ENCODE data around the gene SNX18.
"Not testable (repeated sequence)": the region's sequence is repeated elsewhere in the genome, so short reads cannot be mapped to it uniquely, and the experiment has no call there.

Gene SNX18

GRCh38 chr5:54471398-54471797 is 46.2 kb upstream of the SNX18 start:
- Histone ChIP-seq H3K36me3 (ENCODE audit: control insufficient read depth, insufficient read depth, low read length) (no peaks in the 10 kb centered on the region), H3K4me3 (ENCODE audit: low read depth, low read length) (no peak overlapping the region), H3K4me1 (no peaks in the 10 kb centered on the region), H2AFZ (no peak overlapping the region), H3K79me2 (no peaks in the 10 kb centered on the region), H3K4me2 (ENCODE audit: low read length) (no peak overlapping the region), H3K9ac (no peak overlapping the region), H3K27ac (no peak overlapping the region), H3K9me3 (ENCODE audit: control insufficient read depth, low read length) (no peaks in the 10 kb centered on the region), H3K27me3 (ENCODE audit: control insufficient read depth, insufficient read depth, low read length) (no peaks in the 10 kb centered on the region)
- TF ChIP-seq CTCF (IDR thresholded peaks at IDR 0.05) = no peak

GRCh38 chr5:54476682-54477081 is 40.9 kb upstream of the SNX18 start:
- Histone ChIP-seq H3K79me2 (no peaks in the 10 kb centered on the region), H3K9ac (no peak overlapping the region), H3K27me3 (ENCODE audit: control insufficient read depth, insufficient read depth, low read length) (no peaks in the 10 kb centered on the region), H3K4me1 (no peaks in the 10 kb centered on the region), H3K27ac (no peak overlapping the region), H3K36me3 (ENCODE audit: control insufficient read depth, insufficient read depth, low read length) (no peaks in the 10 kb centered on the region), H2AFZ (no peak overlapping the region), H3K4me2 (ENCODE audit: low read length) (no peak overlapping the region), H3K4me3 (ENCODE audit: low read depth, low read length) (no peak overlapping the region), H3K9me3 (ENCODE audit: control insufficient read depth, low read length) (no peaks in the 10 kb centered on the region)
- no peak for TF ChIP-seq CTCF (IDR thresholded peaks at IDR 0.05)

GRCh38 chr5:54477941-54478478 is 39.5 kb upstream of the SNX18 start:
- H3K79me2 ChIP-seq = no peaks in the 10 kb centered on the region
- no peaks in the 10 kb centered on the region for H3K27me3 ChIP-seq (ENCODE audit: control insufficient read depth, insufficient read depth, low read length)
- H3K4me3 ChIP-seq (ENCODE audit: low read depth, low read length) = no peak overlapping the region
- no peak overlapping the region for H3K9ac ChIP-seq
- no peaks in the 10 kb centered on the region for H3K9me3 ChIP-seq (ENCODE audit: control insufficient read depth, low read length)
- H3K4me2 ChIP-seq (ENCODE audit: low read length) = no peak overlapping the region
- no peak for TF ChIP-seq CTCF (IDR thresholded peaks at IDR 0.05)
- no peak overlapping the region for H2AFZ ChIP-seq
- H3K36me3 ChIP-seq (ENCODE audit: control insufficient read depth, insufficient read depth, low read length) = no peaks in the 10 kb centered on the region
- H3K27ac ChIP-seq = no peak overlapping the region
- H3K4me1 ChIP-seq = no peaks in the 10 kb centered on the region

GRCh38 chr5:54480296-54480695 is 37.3 kb upstream of the SNX18 start:
- no peak for TF ChIP-seq CTCF (IDR thresholded peaks at IDR 0.05)
- Histone ChIP-seq H3K4me3 (ENCODE audit: low read depth, low read length) (no peak overlapping the region), H3K9me3 (ENCODE audit: control insufficient read depth, low read length) (no peaks in the 10 kb centered on the region), H3K4me1 (no peaks in the 10 kb centered on the region), H3K36me3 (ENCODE audit: control insufficient read depth, insufficient read depth, low read length) (no peaks in the 10 kb centered on the region), H3K4me2 (ENCODE audit: low read length) (no peak overlapping the region), H3K27me3 (ENCODE audit: control insufficient read depth, insufficient read depth, low read length) (no peaks in the 10 kb centered on the region), H3K79me2 (no peaks in the 10 kb centered on the region), H3K27ac (no peak overlapping the region), H3K9ac (no peak overlapping the region), H2AFZ (no peak overlapping the region)

GRCh38 chr5:54484219-54484894 is 33.2 kb upstream of the SNX18 start:
- Histone ChIP-seq H3K27me3 (ENCODE audit: control insufficient read depth, insufficient read depth, low read length) (no peaks in the 10 kb centered on the region), H3K4me2 (ENCODE audit: low read length) (no peak overlapping the region), H3K36me3 (ENCODE audit: control insufficient read depth, insufficient read depth, low read length) (no peaks in the 10 kb centered on the region), H3K4me3 (ENCODE audit: low read depth, low read length) (no peak overlapping the region), H3K27ac (no peak overlapping the region), H2AFZ (no peak overlapping the region), H3K4me1 (no peaks in the 10 kb centered on the region), H3K79me2 (no peaks in the 10 kb centered on the region), H3K9me3 (ENCODE audit: control insufficient read depth, low read length) (no peaks in the 10 kb centered on the region), H3K9ac (no peak overlapping the region)
- no peak for TF ChIP-seq CTCF (IDR thresholded peaks at IDR 0.05)

- H3K27ac ChIP-seq; H3K4me2 ChIP-seq (ENCODE audit: low read length); H2AFZ ChIP-seq; H3K27me3 ChIP-seq (ENCODE audit: control insufficient read depth, insufficient read depth, low read length); H3K36me3 ChIP-seq (ENCODE audit: control insufficient read depth, insufficient read depth, low read length); H3K9me3 ChIP-seq (ENCODE audit: control insufficient read depth, low read length); H3K9ac ChIP-seq; H3K79me2 ChIP-seq; H3K4me3 ChIP-seq (ENCODE audit: low read depth, low read length); H3K4me1 ChIP-seq: not testable (repeated sequence)
Measured at GRCh38 chr5:54485659-54486058, 31.9 kb upstream of the SNX18 start.

- H3K27ac ChIP-seq; H3K9ac ChIP-seq; H3K27me3 ChIP-seq (ENCODE audit: control insufficient read depth, insufficient read depth, low read length); H2AFZ ChIP-seq; H3K4me1 ChIP-seq; H3K36me3 ChIP-seq (ENCODE audit: control insufficient read depth, insufficient read depth, low read length); H3K4me2 ChIP-seq (ENCODE audit: low read length); H3K9me3 ChIP-seq (ENCODE audit: control insufficient read depth, low read length); H3K4me3 ChIP-seq (ENCODE audit: low read depth, low read length); H3K79me2 ChIP-seq: not testable (repeated sequence)
Measured at GRCh38 chr5:54489648-54489979, 27.9 kb upstream of the SNX18 start.
